Psoas muscle (tissue), 8 donors: Measurements from ENCODE around the gene FLT3LG. TPM values are rescaled to one million over a fixed set of nuclear protein-coding genes. Genes with fewer than 3 reads are reported as not detected.

Experiments used
- ATAC-seq, 4 donors: fragments of 200-7000 bp; cut with Tn5 transposase; one replicate each; pipeline ENCODE4 v1.9.1; 2020; ENCODE audit warnings: moderate library complexity in 3 of 4, mild to moderate bottlenecking in 2 of 4
- DNase-seq, 2 donors: peaks; one replicate each; pipeline ENCODE4 v3.0.0-alpha.2; 2020
- H3K27ac ChIP-seq: fragments of 200-600 bp; one replicate; pipeline ENCODE4 v1.8.0; 2022
- H3K27me3 ChIP-seq, 3 donors: fragments of 200-600 bp in 1 of 3; one replicate each; pipeline versions ENCODE4 v1.6.1 to v1.8.0; 2013 to 2022; ENCODE audit warnings: low read length in 2 of 3, mild to moderate bottlenecking in 2 of 3, moderate library complexity in 1 of 3; ENCODE audit not compliant: insufficient read depth in 3 of 3
- H3K36me3 ChIP-seq, 2 donors: fragments of 200-600 bp in 1 of 2; one replicate each; pipeline versions ENCODE4 v1.6.1 to v1.8.0; 2013 to 2022; ENCODE audit warnings: low read depth in 1 of 2, mild to moderate bottlenecking in 1 of 2, moderate library complexity in 1 of 2; ENCODE audit not compliant: insufficient read depth in 1 of 2
- H3K4me1 ChIP-seq: fragments of 200-600 bp; one replicate; pipeline ENCODE4 v1.8.0; 2022
- H3K4me3 ChIP-seq: fragments of 200-600 bp; one replicate; pipeline ENCODE4 v1.8.0; 2022; ENCODE audit warnings: mild to moderate bottlenecking
- H3K9me3 ChIP-seq: fragments of 200-600 bp; one replicate; pipeline ENCODE4 v1.8.0; 2022
- WGBS, 3 donors: extraction: QIAGEN DNeasy Blood & Tissue Kit; methylation state at CpG; one replicate each; pipeline versions ENCODE4 v1.1.6 to v1.1.7; 2013; 5-methylcytosine and 5-hydroxymethylcytosine counted together
- intact Hi-C, 2 donors: fragments of 100-400 bp; cut with DNase I; formaldehyde crosslinking; loops; one replicate each; pipeline versions ENCODE4 v1.11.0 to v1.14.2; 2022
- polyA plus RNA-seq, 3 donors: library from polyadenylated mRNA; stranded (reverse); fragments of 200-250 nt; gene quantifications; one replicate each; pipeline ENCODE4 v1.2.3, GENCODE V29; 2013
- total RNA-seq, 4 donors: library from RNA; stranded (reverse); fragmentation: NEBNext Ultra II Directional in 2 of 4; extraction: Animal tissue kit (Norgen Biotek cat#: 25700) in 2 of 4; gene quantifications; one replicate each; pipeline versions ENCODE4 v1.2.1 to v1.2.4, GENCODE V29; 2021 to 2023
- TF ChIP-seq, protein P1 (sequence below): fragments of 200-600 bp; IDR thresholded peaks from one replicate; pipeline ENCODE4 v1.8.0; 2022; ENCODE audit warnings: antibody characterized with exemption
- donor health status: healthy with polysubstance abuse.
- donor health status: DM: no; HTN: no; CAD: no; lungs with moderate emphysema.
- donor health status: Bipolar disorder and iron deficiency.
- donor health status: healthy.
- donor health status: DM: yes; HTN: yes; CAD: no.
- donor health status: DM: no; HTN: no; CAD: no.
- donor health status: DM: no; HTN: no; CAD: no.
- donor health status: DM: yes; HTN: yes; CAD: no.

The FLT3LG gene
- total and polyA plus RNA-seq, 7 donors, result 1.9 to 4.5 (median 2.9) TPM

GRCh38 chr19:49481020-49481683 lies 7.1 kb downstream of the FLT3LG start:
- TF ChIP-seq, protein P1, sequence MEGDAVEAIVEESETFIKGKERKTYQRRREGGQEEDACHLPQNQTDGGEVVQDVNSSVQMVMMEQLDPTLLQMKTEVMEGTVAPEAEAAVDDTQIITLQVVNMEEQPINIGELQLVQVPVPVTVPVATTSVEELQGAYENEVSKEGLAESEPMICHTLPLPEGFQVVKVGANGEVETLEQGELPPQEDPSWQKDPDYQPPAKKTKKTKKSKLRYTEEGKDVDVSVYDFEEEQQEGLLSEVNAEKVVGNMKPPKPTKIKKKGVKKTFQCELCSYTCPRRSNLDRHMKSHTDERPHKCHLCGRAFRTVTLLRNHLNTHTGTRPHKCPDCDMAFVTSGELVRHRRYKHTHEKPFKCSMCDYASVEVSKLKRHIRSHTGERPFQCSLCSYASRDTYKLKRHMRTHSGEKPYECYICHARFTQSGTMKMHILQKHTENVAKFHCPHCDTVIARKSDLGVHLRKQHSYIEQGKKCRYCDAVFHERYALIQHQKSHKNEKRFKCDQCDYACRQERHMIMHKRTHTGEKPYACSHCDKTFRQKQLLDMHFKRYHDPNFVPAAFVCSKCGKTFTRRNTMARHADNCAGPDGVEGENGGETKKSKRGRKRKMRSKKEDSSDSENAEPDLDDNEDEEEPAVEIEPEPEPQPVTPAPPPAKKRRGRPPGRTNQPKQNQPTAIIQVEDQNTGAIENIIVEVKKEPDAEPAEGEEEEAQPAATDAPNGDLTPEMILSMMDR, result no peak
- H3K36me3 ChIP-seq, result no peaks in the 10 kb centered on the region
- no peaks in the 10 kb centered on the region for H3K27me3 ChIP-seq
- ATAC-seq, result no peak
- H3K4me1 ChIP-seq, result no peaks in the 10 kb centered on the region
- no peak overlapping the region for H3K27ac ChIP-seq
- 86 to 89% (median 88%) methylated on average over 7 of the region's 7 CpGs for WGBS, 3 donors
- no peak overlapping the region for H3K4me3 ChIP-seq
- intact Hi-C loops, result no loop called here
- no peaks in the 10 kb centered on the region for H3K9me3 ChIP-seq
- DNase-seq, result no peak

DNA sequence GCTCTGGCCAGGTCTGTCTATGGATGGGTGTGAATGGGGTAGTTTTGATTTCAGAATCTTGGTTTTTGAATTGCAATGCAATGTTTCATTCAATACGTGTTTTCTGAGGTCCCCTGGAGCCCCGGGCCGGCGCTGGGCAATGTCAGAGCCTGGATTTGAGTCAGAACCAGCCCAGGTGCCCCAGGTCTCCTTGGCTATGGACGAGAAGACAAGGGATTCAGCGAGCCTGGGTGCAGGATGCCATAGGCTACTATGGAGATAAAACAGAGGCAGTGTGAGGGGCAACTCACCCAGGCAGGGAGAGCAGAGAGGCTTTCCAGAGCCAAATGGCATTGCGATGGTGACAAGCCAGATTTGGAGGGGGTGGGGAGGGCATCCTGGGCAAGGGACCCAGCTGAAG lies 12.2 kb downstream of the FLT3LG start:
- Histone ChIP-seq H3K4me1 (peaks cover 24% of the 10 kb centered on the region), H3K27me3 (no peaks in the 10 kb centered on the region), H3K27ac (no peak overlapping the region), H3K36me3 (peaks cover 4 to 28% of the 10 kb centered on the region in 2 donors), H3K9me3 (no peaks in the 10 kb centered on the region), H3K4me3 (no peak overlapping the region)
- no peak for ATAC-seq
- intact Hi-C loops, result no loop called here
- TF ChIP-seq, protein P1, result no peak
- 86 to 91% (median 88%) methylated on average over 7 of the region's 7 CpGs for WGBS, 3 donors
- DNase-seq, result no peak

DNA sequence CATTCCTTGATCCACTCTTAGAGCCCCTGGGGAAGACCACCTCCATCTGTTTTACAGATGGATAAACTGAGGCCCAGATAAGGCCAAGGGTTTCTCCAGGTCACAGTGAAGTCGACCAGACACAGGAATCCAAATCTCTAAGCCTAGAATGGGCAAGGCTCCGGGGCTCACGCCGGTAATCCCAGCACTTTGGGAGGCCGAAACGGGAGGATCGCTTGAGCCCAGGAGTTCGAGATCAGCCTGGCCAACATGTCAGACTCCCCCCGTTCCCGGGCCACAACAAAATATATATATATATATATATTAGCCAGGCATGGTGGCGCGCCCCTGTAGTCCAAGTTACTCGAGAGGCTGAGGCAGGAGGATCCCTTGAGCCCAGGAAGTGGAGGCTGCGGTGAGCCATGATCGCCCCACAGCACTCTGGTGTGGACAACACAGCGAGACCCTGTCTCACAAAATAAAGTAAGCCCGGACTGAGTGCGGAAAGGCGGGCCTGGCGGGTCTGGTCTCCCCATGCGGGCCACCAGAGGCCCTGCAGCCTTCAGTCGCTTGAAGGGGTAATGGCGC lies 12.8 kb downstream of the FLT3LG start:
- ATAC-seq, result no peak
- TF ChIP-seq, protein P1, result no peak
- Histone ChIP-seq H3K27me3 (no peaks in the 10 kb centered on the region), H3K9me3 (no peaks in the 10 kb centered on the region), H3K4me3 (peak overlapping the region; percentile 98), H3K36me3 (peaks cover 5 to 33% of the 10 kb centered on the region in 2 donors), H3K4me1 (peaks cover 24% of the 10 kb centered on the region), H3K27ac (peak overlapping the region; percentile 87)
- intact Hi-C loops, result no loop called here
- no peak for DNase-seq
- 64 to 67% (median 64%) methylated on average over 22 to 23 of the region's 23 CpGs for WGBS, 3 donors

DNA sequence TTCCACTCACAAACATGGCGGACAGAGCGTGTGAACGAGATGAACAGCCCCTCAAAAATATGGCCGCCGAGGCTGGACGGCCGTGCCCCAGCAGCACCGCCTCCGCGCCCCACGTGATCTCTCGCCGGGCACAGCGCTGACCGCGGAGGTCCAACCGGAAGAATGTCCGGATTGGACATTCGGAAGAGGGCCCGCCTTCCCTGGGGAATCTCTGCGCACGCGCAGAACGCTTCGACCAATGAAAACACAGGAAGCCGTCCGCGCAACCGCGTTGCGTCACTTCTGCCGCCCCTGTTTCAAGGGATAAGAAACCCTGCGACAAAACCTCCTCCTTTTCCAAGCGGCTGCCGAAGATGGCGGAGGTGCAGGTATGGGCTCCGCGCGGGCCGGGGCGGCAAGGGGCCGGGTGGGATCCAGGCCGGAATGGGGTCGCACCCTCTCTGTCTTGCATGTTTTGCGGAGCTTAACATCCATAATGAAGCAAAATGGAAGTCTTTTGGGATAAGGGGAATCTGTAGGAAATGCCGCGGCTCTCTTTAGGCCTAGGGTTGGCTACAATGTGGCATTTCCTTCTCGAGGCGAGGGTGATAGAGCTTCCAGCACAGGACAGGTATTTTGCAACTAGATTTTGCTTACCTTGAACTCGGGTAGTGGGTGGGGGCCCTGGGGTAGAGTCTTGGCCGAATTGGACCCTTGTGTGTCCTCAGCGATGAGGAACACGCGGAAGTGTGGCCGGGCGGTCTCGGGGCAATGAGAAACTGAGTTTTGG lies 13.4 kb downstream of the FLT3LG start, which contains the start of gene RPL13A:
TSS of gene RPL13A (plus strand) at position 332 of the 769 bp plus-strand sequence. CDS start at position 354, 22 bp downstream.
- peak within 1 kb of the TSS; percentile 98 for H3K4me3 ChIP-seq
- 0% methylated on average over 57 of the region's 57 CpGs for WGBS, 3 donors
- peaks cover 11 to 40% of the 10 kb centered on the region in 2 donors for H3K36me3 ChIP-seq
- TF ChIP-seq, protein P1, result no peak
- no peaks in the 10 kb centered on the region for H3K9me3 ChIP-seq
- ATAC-seq (peak; percentile 95 to 96 (median 96)), DNase-seq (peak; percentile 100)
- no peaks in the 10 kb centered on the region for H3K27me3 ChIP-seq
- H3K4me1 ChIP-seq, result peaks cover 24% of the 10 kb centered on the region
- intact Hi-C loops, result no loop called here
- H3K27ac ChIP-seq, result peak within 1 kb of the TSS; percentile 95
